HepG2 (cell line): ENCODE data around the gene CERS1. TPM values are rescaled to one million over a fixed set of nuclear protein-coding genes. Genes with fewer than 3 reads are reported as not detected.

Source experiments
- ATF3 ChIP-seq: sonication (generic); formaldehyde crosslinking; IDR thresholded peaks from 2 replicates; pipeline ENCODE4 v1.4.0; 2020; ENCODE audit warnings: missing genetic modification reagents
- FOSL2 ChIP-seq: sonication (generic); formaldehyde crosslinking; IDR thresholded peaks from 2 replicates; pipeline ENCODE4 v1.4.0; 2020; ENCODE audit warnings: missing genetic modification reagents
- GZF1 ChIP-seq: sonication (generic); formaldehyde crosslinking; IDR thresholded peaks from 2 replicates; pipeline ENCODE4 v1.5.1; 2020; ENCODE audit warnings: mild to moderate bottlenecking, missing genetic modification reagents
- HNRNPK ChIP-seq: fragments of 200-400 bp; formaldehyde crosslinking; IDR thresholded peaks from 2 replicates; pipeline ENCODE4 v1.6.1; 2018; ENCODE audit warnings: low read length, low read depth, moderate library complexity, mild to moderate bottlenecking; ENCODE audit not compliant: poor library complexity, severe bottlenecking
- KDM2A ChIP-seq: sonication (generic); formaldehyde crosslinking; IDR thresholded peaks from 2 replicates; pipeline ENCODE4 v1.4.0; 2020; ENCODE audit warnings: low read depth, missing genetic modification reagents, borderline replicate concordance
- KDM5B ChIP-seq: sonication (generic); formaldehyde crosslinking; IDR thresholded peaks from 2 replicates; pipeline ENCODE4 v1.4.0; 2020; ENCODE audit warnings: missing genetic modification reagents, mild to moderate bottlenecking, borderline replicate concordance
- MTF2 ChIP-seq: sonication (generic); formaldehyde crosslinking; IDR thresholded peaks from 2 replicates; pipeline ENCODE4 v1.5.0; 2020; ENCODE audit warnings: missing genetic modification reagents, borderline replicate concordance
- REPIN1 ChIP-seq: sonication (generic); formaldehyde crosslinking; IDR thresholded peaks from 2 replicates; pipeline ENCODE4 v1.8.0; 2022; ENCODE audit warnings: missing genetic modification reagents, low read depth, mild to moderate bottlenecking, borderline replicate concordance
- RFXANK ChIP-seq: IDR thresholded peaks from 2 replicates; pipeline ENCODE4 v1.6.1; 2016
- TCF7 ChIP-seq: sonication (generic); IDR thresholded peaks from 2 replicates; pipeline ENCODE4 v1.6.1; 2016; ENCODE audit warnings: antibody characterized with exemption, low read depth
- ZBTB42 ChIP-seq: sonication (generic); formaldehyde crosslinking; IDR thresholded peaks from 2 replicates; pipeline ENCODE4 v1.5.0; 2020; ENCODE audit warnings: mild to moderate bottlenecking, missing genetic modification reagents
- ZBTB7A ChIP-seq: sonication (generic); formaldehyde crosslinking; IDR thresholded peaks from 2 replicates; pipeline ENCODE4 v1.8.0; 2022; ENCODE audit warnings: mild to moderate bottlenecking, missing genetic modification reagents
- ZFP90 ChIP-seq: sonication (generic); formaldehyde crosslinking; IDR thresholded peaks from 2 replicates; pipeline ENCODE4 v1.8.0; 2022; ENCODE audit warnings: missing genetic modification reagents, mild to moderate bottlenecking, inconsistent platforms, borderline replicate concordance
- ZKSCAN8 ChIP-seq: IDR thresholded peaks from 2 replicates; pipeline ENCODE4 v1.6.1; 2016; ENCODE audit warnings: borderline replicate concordance, missing genetic modification reagents, missing compliant biosample characterization
- ZNF101 ChIP-seq: sonication (generic); formaldehyde crosslinking; IDR thresholded peaks from 2 replicates; pipeline ENCODE4 v1.4.0; 2020; ENCODE audit warnings: mild to moderate bottlenecking, low read depth, missing genetic modification reagents, borderline replicate concordance
- ZNF569 ChIP-seq: sonication (generic); formaldehyde crosslinking; IDR thresholded peaks from 2 replicates; pipeline ENCODE4 v1.5.0; 2020; ENCODE audit warnings: mild to moderate bottlenecking, missing genetic modification reagents, moderate library complexity, borderline replicate concordance
- ZNF615 ChIP-seq: sonication (generic); formaldehyde crosslinking; IDR thresholded peaks from 2 replicates; pipeline ENCODE4 v1.5.0; 2020; ENCODE audit warnings: mild to moderate bottlenecking, missing genetic modification reagents, borderline replicate concordance
- polyA plus RNA-seq, 8 experiments: library from polyadenylated mRNA; depleted of rRNA in 3 of 8; stranded (reverse) in 7 of 8; unstranded in 1 of 8; fragments of >200 nt; fragmentation: Illumina TruSeq in 4 of 8; extraction: Trizol in 4 of 8; gene quantifications; 2 replicates each; pipeline versions ENCODE4 v1.2.1 to v1.2.3, GENCODE V29; 2011 to 2016; ENCODE audit warnings: low read depth in 4 of 8, missing spikeins in 1 of 8, mixed read lengths in 1 of 8; ENCODE audit not compliant: insufficient read depth in 1 of 8
- total RNA-seq, 5 experiments: library from RNA; depleted of rRNA; stranded (reverse); fragments of >200 nt; fragmentation: Illumina TruSeq; extraction: Trizol; gene quantifications; 2 replicates each; pipeline ENCODE4 v1.2.3, GENCODE V29; 2016; ENCODE audit warnings: low read depth in 1 of 5
- TF ChIP-seq, protein P1 (sequence below): sonication (generic); formaldehyde crosslinking; IDR thresholded peaks from 2 replicates; pipeline ENCODE4 v1.4.0; 2020; ENCODE audit warnings: missing genetic modification reagents
- TF ChIP-seq, protein P2 (sequence below): sonication (generic); formaldehyde crosslinking; IDR thresholded peaks from 2 replicates; pipeline ENCODE4 v1.4.0; 2020; ENCODE audit warnings: missing genetic modification reagents, borderline replicate concordance
- TF ChIP-seq, protein P3 (sequence below): fragments of 450-650 bp; IDR thresholded peaks from 2 replicates; pipeline ENCODE4 v1.6.1; 2016

The CERS1 gene
- total and polyA plus RNA-seq, 2 of the 13 experiments (the other 11 are each of a cell fraction or from before 2014, with no cell fraction given): 4.6 to 9.8 TPM

GRCh38 chr19:18919086-18919899 lies 23.3 kb upstream of the CERS1 start, which contains the start of the genes COPE and DDX49 (continued):
- TF ChIP-seq KDM2A (CRISPR knock-in tag) (peak; percentile 96), ATF3 (CRISPR knock-in tag) (0 out of 2 replicates have a peak, but pooled peaks have one; percentile 18), TCF7 (no peak), ZFP90 (CRISPR knock-in tag) (peak; percentile 68; the same call in 1 of the 2 replicates), ZNF101 (CRISPR knock-in tag) (no peak), GZF1 (CRISPR knock-in tag) (no peak), FOSL2 (CRISPR knock-in tag) (peak; percentile 24; the same call in 1 of the 2 replicates), RFXANK (CRISPR knock-in tag) (0 out of 2 replicates have a peak, but pooled peaks have one; percentile 43), HNRNPK (no peak), KDM5B (CRISPR knock-in tag) (no peak; the same call in 1 of the 2 replicates), ZBTB42 (CRISPR knock-in tag) (0 out of 2 replicates have a peak, but pooled peaks have one; percentile 57), MTF2 (CRISPR knock-in tag) (no peak), ZNF569 (CRISPR knock-in tag) (no peak), ZNF615 (CRISPR knock-in tag) (no peak), ZBTB7A (CRISPR knock-in tag) (no peak), REPIN1 (CRISPR knock-in tag) (peak; percentile 49; the same call in 1 of the 2 replicates), ZKSCAN8 (CRISPR knock-in tag) (no peak; the same call in 1 of the 2 replicates)
- TF ChIP-seq, protein P1, sequence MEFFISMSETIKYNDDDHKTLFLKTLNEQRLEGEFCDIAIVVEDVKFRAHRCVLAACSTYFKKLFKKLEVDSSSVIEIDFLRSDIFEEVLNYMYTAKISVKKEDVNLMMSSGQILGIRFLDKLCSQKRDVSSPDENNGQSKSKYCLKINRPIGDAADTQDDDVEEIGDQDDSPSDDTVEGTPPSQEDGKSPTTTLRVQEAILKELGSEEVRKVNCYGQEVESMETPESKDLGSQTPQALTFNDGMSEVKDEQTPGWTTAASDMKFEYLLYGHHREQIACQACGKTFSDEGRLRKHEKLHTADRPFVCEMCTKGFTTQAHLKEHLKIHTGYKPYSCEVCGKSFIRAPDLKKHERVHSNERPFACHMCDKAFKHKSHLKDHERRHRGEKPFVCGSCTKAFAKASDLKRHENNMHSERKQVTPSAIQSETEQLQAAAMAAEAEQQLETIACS (CRISPR knock-in tag): no peak
- TF ChIP-seq, protein P2, sequence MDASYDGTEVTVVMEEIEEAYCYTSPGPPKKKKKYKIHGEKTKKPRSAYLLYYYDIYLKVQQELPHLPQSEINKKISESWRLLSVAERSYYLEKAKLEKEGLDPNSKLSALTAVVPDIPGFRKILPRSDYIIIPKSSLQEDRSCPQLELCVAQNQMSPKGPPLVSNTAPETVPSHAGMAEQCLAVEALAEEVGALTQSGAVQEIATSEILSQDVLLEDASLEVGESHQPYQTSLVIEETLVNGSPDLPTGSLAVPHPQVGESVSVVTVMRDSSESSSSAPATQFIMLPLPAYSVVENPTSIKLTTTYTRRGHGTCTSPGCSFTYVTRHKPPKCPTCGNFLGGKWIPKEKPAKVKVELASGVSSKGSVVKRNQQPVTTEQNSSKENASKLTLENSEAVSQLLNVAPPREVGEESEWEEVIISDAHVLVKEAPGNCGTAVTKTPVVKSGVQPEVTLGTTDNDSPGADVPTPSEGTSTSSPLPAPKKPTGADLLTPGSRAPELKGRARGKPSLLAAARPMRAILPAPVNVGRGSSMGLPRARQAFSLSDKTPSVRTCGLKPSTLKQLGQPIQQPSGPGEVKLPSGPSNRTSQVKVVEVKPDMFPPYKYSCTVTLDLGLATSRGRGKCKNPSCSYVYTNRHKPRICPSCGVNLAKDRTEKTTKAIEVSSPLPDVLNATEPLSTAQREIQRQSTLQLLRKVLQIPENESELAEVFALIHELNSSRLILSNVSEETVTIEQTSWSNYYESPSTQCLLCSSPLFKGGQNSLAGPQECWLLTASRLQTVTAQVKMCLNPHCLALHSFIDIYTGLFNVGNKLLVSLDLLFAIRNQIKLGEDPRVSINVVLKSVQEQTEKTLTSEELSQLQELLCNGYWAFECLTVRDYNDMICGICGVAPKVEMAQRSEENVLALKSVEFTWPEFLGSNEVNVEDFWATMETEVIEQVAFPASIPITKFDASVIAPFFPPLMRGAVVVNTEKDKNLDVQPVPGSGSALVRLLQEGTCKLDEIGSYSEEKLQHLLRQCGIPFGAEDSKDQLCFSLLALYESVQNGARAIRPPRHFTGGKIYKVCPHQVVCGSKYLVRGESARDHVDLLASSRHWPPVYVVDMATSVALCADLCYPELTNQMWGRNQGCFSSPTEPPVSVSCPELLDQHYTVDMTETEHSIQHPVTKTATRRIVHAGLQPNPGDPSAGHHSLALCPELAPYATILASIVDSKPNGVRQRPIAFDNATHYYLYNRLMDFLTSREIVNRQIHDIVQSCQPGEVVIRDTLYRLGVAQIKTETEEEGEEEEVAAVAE (CRISPR knock-in tag): peak; percentile 93
- TF ChIP-seq, protein P3, sequence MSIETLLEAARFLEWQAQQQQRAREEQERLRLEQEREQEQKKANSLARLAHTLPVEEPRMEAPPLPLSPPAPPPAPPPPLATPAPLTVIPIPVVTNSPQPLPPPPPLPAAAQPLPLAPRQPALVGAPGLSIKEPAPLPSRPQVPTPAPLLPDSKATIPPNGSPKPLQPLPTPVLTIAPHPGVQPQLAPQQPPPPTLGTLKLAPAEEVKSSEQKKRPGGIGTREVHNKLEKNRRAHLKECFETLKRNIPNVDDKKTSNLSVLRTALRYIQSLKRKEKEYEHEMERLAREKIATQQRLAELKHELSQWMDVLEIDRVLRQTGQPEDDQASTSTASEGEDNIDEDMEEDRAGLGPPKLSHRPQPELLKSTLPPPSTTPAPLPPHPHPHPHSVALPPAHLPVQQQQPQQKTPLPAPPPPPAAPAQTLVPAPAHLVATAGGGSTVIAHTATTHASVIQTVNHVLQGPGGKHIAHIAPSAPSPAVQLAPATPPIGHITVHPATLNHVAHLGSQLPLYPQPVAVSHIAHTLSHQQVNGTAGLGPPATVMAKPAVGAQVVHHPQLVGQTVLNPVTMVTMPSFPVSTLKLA: peak; percentile 83
